ENCODE measurements around the gene CORO2A. TPM values are rescaled to one million over a fixed set of nuclear protein-coding genes. Genes with fewer than 3 reads are reported as not detected.

CORO2A gene
- polyA plus RNA-seq, 1 of the 3 experiments (the other 2 are of a cell fraction) = 2.3 TPM

DNA sequence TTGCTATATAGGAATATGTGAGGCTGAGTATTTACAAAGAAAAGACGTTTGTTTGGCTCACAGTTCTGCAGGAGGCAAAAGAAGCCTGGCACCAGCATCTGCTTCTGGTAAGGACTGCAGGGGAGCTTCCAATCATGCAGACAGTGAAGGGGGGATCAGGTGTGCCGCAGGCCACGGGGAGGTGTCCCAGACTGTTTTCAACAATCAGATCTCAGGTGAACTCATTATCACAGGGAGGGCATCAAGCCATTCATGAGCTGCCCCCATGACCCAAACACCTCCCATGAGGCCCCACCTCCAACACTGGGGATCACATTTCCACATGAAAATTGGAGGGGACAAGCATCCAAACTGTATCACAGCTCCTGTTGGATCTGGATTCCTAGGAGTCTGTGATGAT, 43.0 kb downstream of the CORO2A start (continued):
- TF ChIP-seq, protein P1, sequence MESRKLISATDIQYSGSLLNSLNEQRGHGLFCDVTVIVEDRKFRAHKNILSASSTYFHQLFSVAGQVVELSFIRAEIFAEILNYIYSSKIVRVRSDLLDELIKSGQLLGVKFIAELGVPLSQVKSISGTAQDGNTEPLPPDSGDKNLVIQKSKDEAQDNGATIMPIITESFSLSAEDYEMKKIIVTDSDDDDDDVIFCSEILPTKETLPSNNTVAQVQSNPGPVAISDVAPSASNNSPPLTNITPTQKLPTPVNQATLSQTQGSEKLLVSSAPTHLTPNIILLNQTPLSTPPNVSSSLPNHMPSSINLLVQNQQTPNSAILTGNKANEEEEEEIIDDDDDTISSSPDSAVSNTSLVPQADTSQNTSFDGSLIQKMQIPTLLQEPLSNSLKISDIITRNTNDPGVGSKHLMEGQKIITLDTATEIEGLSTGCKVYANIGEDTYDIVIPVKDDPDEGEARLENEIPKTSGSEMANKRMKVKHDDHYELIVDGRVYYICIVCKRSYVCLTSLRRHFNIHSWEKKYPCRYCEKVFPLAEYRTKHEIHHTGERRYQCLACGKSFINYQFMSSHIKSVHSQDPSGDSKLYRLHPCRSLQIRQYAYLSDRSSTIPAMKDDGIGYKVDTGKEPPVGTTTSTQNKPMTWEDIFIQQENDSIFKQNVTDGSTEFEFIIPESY (IDR thresholded peaks at IDR 0.05; ENCODE audit: borderline replicate concordance, low read depth) = no peak
- TF ChIP-seq YY1 (IDR thresholded peaks at IDR 0.05; ENCODE audit: low read depth) (no peak), FOXM1 (IDR thresholded peaks at IDR 0.05; ENCODE audit: low read depth) (no peak), NRF1 (IDR thresholded peaks at IDR 0.05; ENCODE audit: low read depth, low read length) (no peak), JUND (IDR thresholded peaks at IDR 0.05) (no peak), SIN3A (IDR thresholded peaks at IDR 0.05; ENCODE audit: borderline replicate concordance, low read depth, low read length) (no peak)
- TF ChIP-seq, protein P2, sequence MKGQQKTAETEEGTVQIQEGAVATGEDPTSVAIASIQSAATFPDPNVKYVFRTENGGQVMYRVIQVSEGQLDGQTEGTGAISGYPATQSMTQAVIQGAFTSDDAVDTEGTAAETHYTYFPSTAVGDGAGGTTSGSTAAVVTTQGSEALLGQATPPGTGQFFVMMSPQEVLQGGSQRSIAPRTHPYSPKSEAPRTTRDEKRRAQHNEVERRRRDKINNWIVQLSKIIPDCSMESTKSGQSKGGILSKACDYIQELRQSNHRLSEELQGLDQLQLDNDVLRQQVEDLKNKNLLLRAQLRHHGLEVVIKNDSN (IDR thresholded peaks at IDR 0.05; ENCODE audit: borderline replicate concordance, low read depth) = no peak

DNA sequence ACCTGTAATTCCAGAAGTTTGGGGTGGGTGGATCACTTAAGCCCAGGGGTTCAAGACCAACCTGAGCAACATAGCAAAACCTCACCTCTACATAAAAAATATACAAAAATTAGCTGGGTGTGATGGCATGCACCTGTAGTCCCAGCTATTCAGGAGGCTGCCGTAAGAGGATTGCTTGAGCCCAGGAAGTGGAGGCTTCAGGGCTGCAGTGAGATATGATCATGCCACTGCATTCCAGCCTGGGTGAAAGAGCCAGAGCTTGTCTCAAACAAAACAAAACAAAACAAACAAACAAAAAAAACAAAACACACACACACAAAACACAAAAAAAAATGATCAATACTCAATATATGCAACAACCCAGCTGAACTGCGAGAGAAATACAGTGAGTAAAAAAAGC, 44.0 kb downstream of the CORO2A start:
- WGBS (ENCODE audit: low lambda C conversion rate) = 88% methylated on average over 2 of the region's 2 CpGs
- ChIA-PET POLR2A (no interaction called here), CTCF (interaction anchor here (0.6 to 1.9 kb wide), 3 partner anchors 15 to 94 kb away, joined by 3 to 5 read pairs (median 4); no protein-coding TSS in a partner anchor)
- Histone ChIP-seq H3K4me1 (ENCODE audit: control insufficient read depth in 1 of 2, insufficient read depth in 2 of 2, low read depth in 1 of 2, low read length in 1 of 2) (peaks cover 0 to 19% of the 10 kb centered on the region in 2 experiments; a peak in 1 of 4 replicates), H3K9ac (no peak overlapping the region), H3F3A (replicated peaks; ENCODE audit: insufficient read depth) (no peaks in the 10 kb centered on the region), H3K4me3 (ENCODE audit: low read depth in 2 of 2, low read length in 1 of 2) (no peak overlapping the region), H3K4me2 (no peak overlapping the region), H3K9me3 (no peaks in the 10 kb centered on the region), H2AFZ (ENCODE audit: low read depth) (no peak overlapping the region), H3K27ac (ENCODE audit: low read depth in 2 of 2, low read length in 1 of 2) (no peak overlapping the region), H3K9me2 (no peaks in the 10 kb centered on the region), H3K79me2 (ENCODE audit: insufficient read depth) (no peaks in the 10 kb centered on the region), H3K36me3 (replicated peaks in 1 of 2; ENCODE audit: control insufficient read depth in 1 of 2, insufficient read depth in 2 of 2, low read length in 1 of 2) (no peaks in the 10 kb centered on the region), H4K20me1 (ENCODE audit: insufficient read depth) (no peaks in the 10 kb centered on the region), H3K27me3 (ENCODE audit: insufficient read depth) (no peaks in the 10 kb centered on the region)
- TF ChIP-seq TCF12 (IDR thresholded peaks at IDR 0.05) = no peak
- TF ChIP-seq FOSL2 (IDR thresholded peaks at IDR 0.05; ENCODE audit: borderline replicate concordance, low read depth) = no peak
- TF ChIP-seq, protein P3, sequence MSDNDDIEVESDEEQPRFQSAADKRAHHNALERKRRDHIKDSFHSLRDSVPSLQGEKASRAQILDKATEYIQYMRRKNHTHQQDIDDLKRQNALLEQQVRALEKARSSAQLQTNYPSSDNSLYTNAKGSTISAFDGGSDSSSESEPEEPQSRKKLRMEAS (IDR thresholded peaks at IDR 0.05; ENCODE audit: low read depth) = no peak
- no peak for TF ChIP-seq FOXM1 (IDR thresholded peaks at IDR 0.05; ENCODE audit: low read depth)
- TF ChIP-seq, protein P4, sequence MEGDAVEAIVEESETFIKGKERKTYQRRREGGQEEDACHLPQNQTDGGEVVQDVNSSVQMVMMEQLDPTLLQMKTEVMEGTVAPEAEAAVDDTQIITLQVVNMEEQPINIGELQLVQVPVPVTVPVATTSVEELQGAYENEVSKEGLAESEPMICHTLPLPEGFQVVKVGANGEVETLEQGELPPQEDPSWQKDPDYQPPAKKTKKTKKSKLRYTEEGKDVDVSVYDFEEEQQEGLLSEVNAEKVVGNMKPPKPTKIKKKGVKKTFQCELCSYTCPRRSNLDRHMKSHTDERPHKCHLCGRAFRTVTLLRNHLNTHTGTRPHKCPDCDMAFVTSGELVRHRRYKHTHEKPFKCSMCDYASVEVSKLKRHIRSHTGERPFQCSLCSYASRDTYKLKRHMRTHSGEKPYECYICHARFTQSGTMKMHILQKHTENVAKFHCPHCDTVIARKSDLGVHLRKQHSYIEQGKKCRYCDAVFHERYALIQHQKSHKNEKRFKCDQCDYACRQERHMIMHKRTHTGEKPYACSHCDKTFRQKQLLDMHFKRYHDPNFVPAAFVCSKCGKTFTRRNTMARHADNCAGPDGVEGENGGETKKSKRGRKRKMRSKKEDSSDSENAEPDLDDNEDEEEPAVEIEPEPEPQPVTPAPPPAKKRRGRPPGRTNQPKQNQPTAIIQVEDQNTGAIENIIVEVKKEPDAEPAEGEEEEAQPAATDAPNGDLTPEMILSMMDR (IDR thresholded peaks at IDR 0.05) = no peak
- TF ChIP-seq TAF1 (IDR thresholded peaks at IDR 0.05; ENCODE audit: borderline replicate concordance, low read depth, low read length) = no peak
- TF ChIP-seq RAD21 (IDR thresholded peaks at IDR 0.05; ENCODE audit: low read length) = no peak
- TF ChIP-seq, protein P2 (IDR thresholded peaks at IDR 0.05; ENCODE audit: borderline replicate concordance, low read depth) = no peak
- no peak for TF ChIP-seq GATA2 (CRISPR knock-in tag; IDR thresholded peaks at IDR 0.05)
- TF ChIP-seq RFX5 (IDR thresholded peaks at IDR 0.05; ENCODE audit: low read length) = no peak
- TF ChIP-seq NFIC (IDR thresholded peaks at IDR 0.05; ENCODE audit: borderline replicate concordance) = no peak
- TF ChIP-seq, protein P1 (IDR thresholded peaks at IDR 0.05; ENCODE audit: borderline replicate concordance, low read depth) = no peak
- no peak for TF ChIP-seq EP300 (IDR thresholded peaks at IDR 0.05; ENCODE audit: borderline replicate concordance in 1 of 2, low read depth in 1 of 2, low read length in 1 of 2)
- no peak for TF ChIP-seq JUND (IDR thresholded peaks at IDR 0.05)
- no peak for TF ChIP-seq EZH2phosphoT487 (IDR thresholded peaks at IDR 0.05; ENCODE audit: borderline replicate concordance, low read depth)
- TF ChIP-seq GABPA (IDR thresholded peaks at IDR 0.05; ENCODE audit: low read depth) = no peak
- no peak for TF ChIP-seq SIN3A (IDR thresholded peaks at IDR 0.05; ENCODE audit: borderline replicate concordance, low read depth, low read length)
- TF ChIP-seq FOXJ3 (CRISPR knock-in tag; IDR thresholded peaks at IDR 0.05) = no peak
- no peak for TF ChIP-seq YY1 (IDR thresholded peaks at IDR 0.05; ENCODE audit: low read depth)
- no peak for DNase-seq
